GM19468 (cell line): Measurements from ENCODE around the gene KAT2B.

Source experiments
- ATAC-seq: cut with Tn5 transposase; IDR thresholded peaks from one replicate; pipeline ENCODE4 v1.9.1; 2021; ENCODE audit warnings: mild to moderate bottlenecking, moderate library complexity, moderate number of reproducible peaks; ENCODE audit not compliant: unreplicated experiment; ENCODE audit errors: extremely low read depth

KAT2B gene

DNA sequence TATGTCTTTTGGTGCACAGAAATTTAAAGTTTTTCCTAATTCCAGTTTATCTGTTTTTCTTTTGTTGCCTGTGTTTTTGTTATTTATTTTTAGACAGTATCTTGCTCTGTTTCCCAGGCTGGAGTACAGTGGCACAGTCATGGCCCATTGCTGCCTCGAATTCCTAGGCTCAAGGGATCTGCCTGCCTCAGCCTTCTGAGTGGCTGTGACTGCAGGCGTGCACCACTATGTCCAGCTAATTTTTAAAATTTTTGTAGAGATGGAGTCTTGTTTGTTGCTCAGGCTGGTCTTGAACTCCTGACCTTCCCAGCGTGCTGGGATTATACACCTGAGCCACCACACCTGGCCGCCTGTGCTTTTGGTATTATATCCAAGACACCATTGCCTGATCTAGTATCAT, 22.8 kb downstream of the KAT2B start:
- ATAC-seq, result no peak

DNA sequence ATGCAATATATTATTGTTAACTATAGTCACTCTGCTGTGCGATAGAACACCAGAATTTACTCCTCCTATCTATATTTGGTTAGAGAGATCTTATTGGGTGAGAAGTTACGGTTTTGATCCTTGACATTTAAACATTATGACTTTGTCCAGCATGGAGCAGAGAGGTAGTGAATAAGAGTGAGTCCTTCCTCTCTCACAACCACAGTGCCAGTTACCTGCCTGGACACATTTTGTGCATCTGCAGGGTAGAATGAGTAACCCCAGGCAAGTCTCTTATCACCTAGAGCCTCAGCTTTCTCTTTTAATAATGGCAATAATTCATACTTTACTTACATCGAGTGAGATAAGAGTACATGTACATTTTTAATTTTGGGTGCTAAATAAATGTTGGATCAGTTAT, 24.1 kb downstream of the KAT2B start:
- ATAC-seq, result no peak

DNA sequence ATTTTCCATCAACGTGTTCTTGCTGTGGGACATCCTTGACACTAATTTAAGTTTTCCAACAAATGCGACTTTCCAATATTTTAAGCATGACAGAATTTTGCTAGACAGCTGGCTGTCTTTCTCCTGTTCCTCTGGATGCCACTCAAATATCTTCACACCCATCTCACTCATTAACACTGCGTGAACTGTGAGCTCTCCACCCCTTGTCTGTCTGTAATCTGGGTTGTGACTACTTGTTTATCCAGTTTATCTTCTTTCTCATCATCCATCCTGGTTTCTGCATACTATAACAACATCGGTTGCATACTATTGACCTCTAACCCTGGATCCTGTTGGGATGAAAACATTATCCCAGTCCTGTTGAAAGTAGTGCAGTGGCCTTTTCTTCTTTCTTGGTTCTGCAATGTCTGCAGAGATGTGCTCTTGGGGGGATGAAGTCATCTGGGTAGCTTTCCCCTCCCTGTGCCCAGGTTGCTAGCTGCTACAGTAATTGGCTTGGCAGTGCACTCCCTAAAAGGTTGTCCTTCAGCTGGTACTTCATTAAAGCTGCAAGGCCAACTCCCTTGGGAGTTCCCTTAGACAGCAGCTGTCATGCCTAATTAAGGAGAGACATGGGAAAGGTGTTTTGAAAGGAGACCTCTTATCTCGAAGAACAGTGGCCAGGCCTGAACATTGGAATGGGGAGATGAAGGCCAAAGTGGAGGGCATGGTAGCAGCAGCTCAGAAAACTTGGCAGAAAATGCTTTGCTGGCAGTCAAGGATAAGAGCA, 24.7 kb downstream of the KAT2B start:
- no peak for ATAC-seq

DNA sequence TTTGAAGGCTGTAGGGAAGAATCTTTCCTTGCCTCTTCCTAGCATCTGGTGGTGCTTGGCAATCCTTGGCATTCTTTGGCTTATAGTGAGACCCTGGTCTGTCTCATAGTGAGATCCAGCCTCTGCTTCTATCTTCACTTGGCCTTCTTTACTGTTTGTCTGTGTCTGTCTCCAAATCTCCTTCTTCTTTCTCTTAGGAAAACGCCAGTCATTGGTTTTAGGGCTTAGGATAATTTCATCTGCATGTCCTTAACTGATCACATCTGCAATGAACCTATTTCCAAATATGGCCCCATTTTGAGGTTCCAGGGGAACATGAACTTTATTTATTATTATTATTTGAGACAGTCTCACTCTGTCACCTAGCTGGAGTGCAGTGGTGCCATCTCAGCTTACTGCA, 25.8 kb downstream of the KAT2B start:
- ATAC-seq, result no peak

DNA sequence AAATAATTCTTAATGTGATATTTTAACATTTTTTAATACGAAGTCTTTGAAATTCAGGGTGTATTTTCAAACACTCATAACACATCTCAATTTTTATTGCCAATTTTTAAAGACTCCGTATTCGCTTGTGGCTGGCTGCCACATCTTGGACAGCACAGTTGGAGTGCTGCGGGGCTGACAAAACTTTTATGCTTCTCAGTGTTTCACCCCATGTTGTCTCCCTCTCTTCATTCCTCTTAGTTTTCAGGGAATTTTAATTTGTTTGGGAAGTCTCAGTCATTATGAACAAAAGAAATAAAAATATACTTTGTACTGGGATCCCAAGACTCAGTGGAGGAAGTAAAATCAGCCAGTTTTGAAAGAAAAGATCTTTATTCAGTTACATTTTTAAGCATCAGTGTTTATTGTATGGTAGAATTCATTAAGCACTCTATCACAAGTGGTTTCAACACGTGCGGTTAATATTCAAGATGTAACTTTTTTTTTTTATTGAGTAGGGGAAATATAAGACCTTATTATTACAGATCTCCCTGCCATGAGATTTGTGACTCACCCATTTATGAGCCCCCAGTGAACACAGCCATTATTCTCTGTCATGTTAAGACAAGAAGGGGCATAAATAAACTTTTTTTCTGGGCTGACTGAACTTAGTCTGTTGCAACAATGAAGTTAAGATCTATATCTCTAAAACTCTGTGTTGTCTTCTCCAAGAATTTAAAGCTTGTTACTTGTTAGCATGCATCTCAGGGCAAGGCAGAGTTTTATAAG, 26.8 kb downstream of the KAT2B start:
- ATAC-seq, result no peak

DNA sequence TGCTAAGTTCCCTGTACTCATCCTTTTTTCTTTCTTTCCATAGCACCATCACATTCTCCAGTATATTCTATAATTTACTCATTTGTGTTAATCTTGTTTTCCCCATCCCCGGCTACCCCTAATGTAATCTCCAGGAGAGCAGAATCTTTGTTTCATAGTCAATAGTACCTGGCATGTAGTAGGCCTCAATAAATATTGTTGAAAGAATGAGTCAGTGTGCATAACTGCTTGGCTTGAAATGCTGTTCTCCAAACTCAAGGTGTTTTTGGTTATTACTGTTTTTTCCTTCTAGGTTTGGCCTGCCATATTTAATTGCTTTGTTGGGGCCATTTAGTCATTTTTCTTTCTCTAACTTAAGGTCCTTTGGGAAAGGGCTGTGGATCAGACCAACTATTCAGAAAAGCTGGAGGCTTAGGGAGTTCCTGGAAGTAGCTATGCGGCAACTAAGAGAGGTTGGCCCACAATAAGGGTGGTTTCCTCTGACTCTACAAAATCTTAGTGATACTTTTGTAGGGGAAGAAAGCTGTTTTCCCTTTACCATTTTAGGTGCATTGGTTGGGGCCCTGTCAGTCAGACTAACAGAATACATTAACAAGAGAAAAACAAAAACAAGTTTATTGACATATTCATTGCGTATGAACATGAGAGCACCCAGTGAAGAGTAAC, 28.4 kb downstream of the KAT2B start:
- ATAC-seq, result no peak

DNA sequence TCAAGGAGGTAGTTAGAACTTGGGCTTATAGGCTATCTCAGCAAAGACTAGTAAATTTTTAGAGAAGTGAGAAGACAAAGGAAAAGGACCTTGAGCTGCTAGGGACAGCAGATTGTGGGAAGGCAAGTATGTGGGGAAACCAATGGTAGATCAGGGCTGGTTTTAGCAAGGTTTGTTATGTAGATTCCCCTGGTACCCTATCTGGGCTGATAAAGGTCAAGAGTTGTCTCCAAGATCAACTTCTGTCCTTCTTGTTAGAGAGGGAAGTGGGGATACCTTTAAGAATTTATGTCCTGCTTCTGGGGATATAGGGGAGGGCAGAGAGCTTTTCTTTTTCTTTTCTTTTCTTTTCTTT, 28.9 kb downstream of the KAT2B start:
- no peak for ATAC-seq

DNA sequence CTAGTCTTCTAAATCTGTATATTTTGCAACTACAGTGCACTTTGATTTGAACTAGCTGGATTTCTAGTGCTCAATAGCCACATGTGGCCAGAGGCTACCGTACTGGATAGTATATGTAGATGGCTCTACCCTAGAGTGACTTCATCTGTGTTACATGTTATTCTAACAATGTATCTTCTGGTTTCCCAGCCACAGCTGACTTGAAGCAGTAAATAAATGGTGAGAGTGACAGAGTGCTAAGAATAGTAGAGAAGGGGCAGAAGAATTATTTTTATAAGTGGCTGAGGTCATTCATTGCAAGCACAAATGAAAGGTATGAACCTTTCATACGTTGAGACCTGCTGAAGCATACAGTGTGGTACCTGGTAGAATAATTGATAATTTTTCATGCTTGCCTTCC, 30.9 kb downstream of the KAT2B start:
- no peak for ATAC-seq

DNA sequence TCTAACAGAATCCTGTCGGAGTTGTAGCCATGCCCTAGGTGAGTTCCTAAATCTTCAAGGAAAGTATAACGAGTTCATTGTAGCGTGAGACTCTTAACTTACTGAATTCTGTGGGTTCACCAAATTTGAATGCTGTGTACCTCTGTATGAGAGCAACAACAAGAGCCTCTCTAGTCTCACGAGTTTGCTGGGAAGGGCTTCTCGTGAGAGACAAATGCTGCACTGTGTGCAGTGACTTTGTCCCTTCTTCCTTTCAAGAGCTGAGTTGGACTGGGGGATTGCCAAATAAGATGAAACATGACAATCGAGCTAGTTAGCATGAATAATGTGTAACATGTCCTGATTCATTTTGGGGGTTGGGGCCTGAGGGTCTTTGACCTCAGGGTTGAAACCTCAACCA, 32.2 kb downstream of the KAT2B start:
- no peak for ATAC-seq

DNA sequence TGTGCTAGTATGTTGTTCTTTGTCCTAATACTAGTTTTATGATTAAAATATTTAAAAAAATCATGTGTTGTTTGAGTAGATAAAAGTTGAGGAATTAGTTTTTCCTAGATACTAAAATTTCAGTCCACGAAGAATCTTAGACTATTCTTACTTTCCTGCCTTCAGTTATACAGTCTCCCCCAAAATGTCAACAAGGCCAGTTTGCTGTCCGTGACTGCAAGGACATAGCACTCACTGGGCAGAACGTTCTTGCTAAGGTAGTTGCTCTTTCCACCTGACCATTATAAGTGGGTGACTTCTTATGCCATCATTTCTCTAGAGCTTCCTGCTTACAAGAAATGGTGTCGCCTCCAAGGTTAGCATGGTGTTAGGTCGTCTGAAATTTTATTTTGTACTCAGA, 32.8 kb downstream of the KAT2B start:
- no peak for ATAC-seq

DNA sequence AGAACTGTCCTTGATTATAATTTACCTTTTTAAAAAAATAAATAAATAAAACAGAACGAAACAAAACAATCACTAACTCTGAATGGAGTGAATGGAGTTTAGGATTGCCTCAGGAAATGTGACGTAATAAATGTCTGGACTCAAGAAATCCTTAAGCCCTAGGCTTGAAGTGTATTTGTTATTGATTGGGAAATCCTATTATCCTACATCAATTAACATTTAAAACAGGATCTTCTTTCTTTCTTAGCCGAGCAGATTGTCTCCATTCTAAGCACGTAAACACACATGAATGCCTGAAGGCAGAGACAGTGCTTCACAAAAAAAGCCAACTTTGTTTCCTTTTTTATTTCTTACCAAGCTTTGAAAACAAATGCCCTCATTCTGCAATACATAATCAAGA, 33.4 kb downstream of the KAT2B start:
- ATAC-seq, result no peak

DNA sequence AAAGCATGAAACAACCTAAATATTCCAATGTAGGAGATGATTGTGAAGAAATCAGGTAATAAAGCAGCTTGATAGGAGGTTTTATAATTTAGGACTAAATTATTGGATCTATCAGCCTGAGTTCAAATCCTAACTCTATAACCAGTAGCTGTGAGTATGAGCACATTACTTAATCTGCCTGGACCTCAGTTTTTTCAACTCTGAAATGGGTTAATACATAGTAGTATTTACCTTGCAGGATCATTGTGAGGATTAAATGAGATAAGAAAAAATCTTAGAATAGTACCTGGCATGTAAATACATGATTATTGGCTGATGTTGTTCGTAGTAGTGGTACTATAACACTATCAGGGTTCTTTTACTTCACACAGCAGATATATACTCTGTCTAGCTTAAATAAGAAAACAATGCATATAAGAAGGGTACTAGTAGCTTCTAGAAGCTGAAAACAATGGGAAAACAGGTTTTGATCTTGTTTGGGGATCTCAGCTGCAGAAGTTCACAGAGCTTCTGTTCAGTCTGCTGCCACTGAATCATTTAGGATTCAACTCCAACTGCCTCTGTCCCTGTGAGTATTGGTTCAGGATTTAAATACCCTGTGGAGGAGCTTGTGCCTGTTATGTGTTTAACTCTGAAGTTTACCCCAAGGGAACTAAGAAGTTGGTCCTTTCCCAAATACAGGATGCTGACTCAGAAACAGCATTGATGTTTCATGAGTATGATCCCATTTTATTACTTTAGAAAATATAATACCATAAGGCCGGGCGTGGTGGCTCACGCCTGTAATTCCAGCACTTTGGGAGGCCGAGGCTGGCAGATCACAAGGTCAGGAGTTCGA, 34.2 kb downstream of the KAT2B start:
- ATAC-seq, result no peak

DNA sequence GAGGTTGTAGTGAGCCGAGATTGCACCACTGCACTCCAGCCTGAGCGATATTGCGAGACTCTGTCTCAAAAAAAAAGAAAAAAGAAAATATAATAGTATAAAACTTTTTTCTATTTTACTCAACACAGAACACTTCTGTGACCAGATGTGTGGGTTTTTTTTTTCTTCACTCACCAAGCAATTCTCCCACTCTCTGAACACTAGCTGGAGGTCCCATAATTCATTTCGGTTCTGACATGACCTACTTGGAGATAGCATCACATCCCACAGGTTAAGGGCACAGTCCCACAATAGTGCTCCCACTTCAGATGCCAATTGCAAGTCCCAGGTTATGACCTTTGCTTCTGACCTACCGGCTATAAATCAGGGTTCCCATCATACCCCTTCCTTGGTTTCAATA, 35.0 kb downstream of the KAT2B start:
- ATAC-seq, result no peak

DNA sequence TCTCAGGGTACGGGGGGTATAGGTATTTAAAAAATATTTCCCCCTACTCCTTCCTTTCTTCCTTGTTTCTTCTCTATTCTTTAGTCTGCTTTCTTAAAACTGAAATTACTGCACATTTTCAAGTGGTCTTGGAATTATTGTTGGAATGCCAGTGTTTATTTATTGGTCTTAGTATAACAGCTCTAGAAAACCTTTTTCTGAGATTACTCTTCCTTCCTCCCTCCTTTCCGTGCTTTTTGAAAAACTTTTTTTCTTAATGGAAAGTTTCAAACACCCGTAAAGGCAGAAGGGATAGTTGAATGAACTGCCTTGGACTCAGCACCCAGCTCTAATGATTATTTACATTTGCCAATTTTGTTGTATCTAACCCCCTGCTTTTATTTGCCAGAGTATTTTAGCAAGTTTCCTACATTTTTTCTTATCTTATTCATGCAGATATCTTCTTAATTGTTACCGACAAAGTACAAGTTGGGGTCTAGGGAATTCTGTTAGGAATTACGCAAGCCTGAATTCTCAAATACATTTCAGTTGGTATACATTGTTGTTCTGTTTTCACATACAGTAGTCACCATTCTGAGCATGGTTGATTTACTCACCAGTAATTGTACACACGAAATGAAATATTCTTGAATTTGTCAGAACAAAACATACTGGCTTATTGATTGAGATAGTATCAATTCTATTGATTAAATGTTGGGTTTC, 36.2 kb downstream of the KAT2B start:
- ATAC-seq, result no peak

DNA sequence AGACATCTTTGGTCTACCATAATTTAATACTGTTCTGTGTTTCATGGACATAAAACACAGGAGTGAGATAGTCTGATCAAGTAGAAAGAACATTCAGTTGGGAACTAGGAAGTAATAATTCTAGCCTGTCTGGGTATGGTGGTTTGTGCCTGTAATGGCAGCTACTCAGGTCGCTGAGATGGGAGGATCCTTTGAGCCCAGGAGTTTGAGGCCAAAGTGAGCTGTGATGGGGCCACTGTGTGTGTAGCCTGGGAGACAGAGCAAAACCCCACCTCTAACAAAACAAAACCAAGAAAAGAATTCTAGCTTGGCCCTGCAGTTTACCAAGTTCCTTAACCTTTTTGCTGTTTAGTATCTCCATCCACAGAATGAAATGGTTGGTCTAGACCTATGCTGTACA, 36.8 kb downstream of the KAT2B start:
- no peak for ATAC-seq

DNA sequence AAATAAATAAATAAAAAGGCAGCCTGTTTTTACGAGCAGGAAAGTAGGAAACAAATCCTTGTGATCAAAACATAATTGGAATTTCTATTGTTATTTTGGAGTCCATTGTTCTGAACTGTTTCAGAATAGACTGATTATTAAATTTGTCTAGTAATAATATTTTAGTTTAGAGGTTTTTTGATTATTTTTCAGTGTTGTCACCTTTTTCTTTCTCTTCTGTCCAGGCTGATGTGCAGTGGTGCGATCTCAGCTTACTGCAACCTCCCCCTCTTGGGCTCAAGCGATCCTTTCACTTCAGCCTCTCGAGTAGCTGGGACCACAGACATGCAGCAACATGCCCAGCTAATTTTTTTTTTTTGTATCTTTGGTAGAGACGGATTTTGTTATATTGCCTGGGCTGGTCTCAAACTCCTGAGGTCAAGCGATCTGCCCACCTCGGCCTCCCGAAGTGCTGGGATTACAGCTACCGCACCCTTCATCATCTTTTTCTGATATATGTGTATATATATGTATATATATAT, 38.0 kb downstream of the KAT2B start:
- ATAC-seq, result no peak

DNA sequence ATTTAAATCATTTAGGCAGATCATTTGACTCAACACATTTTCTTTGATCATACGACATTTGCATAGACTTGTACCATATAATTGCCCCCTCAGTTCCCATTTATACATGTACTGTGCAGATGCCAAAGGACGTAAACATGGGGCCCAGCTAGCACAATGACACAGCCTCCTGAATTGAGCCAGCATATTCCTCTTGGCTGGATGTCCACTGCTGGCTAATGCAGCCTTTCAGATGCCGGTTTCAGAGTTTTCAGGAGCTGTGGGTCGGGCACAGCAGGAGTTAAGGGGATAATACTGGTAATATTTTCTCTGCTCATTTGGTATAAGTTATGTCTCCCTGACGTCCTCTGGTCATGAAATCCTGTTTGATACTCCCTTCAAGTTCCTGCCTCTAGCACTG, 39.4 kb downstream of the KAT2B start:
- ATAC-seq, result no peak

DNA sequence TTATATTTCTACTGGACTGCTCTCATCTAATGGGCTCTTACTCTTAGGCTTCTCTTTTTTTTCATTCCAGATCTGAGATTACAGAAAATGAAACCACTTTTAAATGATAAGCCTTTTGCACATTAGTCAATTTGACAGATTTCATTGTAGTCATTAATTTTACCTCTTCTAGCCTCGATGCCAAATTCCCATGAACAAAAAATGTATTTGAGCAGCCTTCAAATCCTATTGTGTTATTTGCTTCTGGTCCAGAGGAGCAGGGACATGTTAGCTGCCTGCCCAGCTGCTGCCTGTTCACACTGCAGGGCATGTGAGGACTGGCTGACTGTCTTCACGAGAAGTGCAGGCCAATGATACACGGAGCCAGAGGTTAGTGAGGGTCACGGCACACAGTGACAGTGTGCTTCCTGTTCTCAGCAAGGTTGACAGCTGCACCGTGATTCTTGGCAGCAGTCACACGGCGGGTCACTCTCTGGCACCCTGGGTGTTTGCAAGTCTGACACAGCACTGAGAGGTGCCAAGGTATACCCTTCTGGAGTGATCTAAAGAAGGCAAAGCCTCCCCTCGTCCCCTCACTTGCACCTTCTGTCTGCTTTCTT, 40.8 kb downstream of the KAT2B start:
- peak; percentile 75 for ATAC-seq

DNA sequence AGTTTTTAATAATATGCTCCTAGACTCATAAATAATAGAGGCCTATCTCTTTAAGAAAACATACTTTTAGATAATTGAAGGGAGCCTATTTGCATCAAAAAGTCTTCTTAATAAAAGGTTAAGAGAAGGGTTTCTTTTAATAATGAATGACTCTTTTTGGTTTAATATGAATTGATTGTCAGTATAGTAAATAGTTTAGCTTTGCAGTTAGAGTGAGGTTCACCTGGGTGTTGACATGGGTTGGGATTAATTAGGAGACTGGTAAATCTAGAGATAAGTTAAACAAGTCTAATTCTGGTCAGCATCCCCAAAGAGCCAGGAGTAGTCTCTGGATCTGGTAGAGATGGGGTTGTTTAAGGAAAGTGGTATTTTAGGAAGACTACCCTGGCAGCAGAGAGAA, 43.0 kb downstream of the KAT2B start:
- no peak for ATAC-seq
